GM12891 (cell line): Measurements from ENCODE around the gene FBXL20.

Experiments used
- PAX5 ChIP-seq: IDR thresholded peaks from 2 replicates; pipeline ENCODE4 v1.6.1; 2011; ENCODE audit warnings: low read length, moderate library complexity, mild to moderate bottlenecking; ENCODE audit not compliant: insufficient read depth, severe bottlenecking
- POLR2A ChIP-seq: IDR thresholded peaks from 2 replicates; pipeline ENCODE4 v1.6.1; 2011; ENCODE audit warnings: low read depth, low read length, control low read depth
- POLR2AphosphoS5 ChIP-seq: IDR thresholded peaks from 2 replicates; pipeline ENCODE4 v1.6.1; 2011; ENCODE audit warnings: low read depth, low read length, control low read depth
- SPI1 ChIP-seq: IDR thresholded peaks from 2 replicates; pipeline ENCODE4 v1.6.1; 2011; ENCODE audit warnings: low read depth, low read length, control low read depth
- TAF1 ChIP-seq: IDR thresholded peaks from 2 replicates; pipeline ENCODE4 v1.6.1; 2011; ENCODE audit warnings: low read depth, low read length, control low read depth

- no peak for TF ChIP-seq POLR2A
- TF ChIP-seq POLR2AphosphoS5: no peak
- TF ChIP-seq TAF1: no peak
- no peak for TF ChIP-seq SPI1
- TF ChIP-seq PAX5: no peak
Observed at GRCh38 chr17:39283098-39283497, 118.3 kb downstream of the FBXL20 start.
